ENCODE data around the gene OR10G7.

The OR10G7 gene, protein sequence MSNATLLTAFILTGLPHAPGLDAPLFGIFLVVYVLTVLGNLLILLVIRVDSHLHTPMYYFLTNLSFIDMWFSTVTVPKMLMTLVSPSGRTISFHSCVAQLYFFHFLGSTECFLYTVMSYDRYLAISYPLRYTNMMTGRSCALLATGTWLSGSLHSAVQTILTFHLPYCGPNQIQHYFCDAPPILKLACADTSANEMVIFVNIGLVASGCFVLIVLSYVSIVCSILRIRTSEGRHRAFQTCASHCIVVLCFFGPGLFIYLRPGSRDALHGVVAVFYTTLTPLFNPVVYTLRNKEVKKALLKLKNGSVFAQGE

DNA sequence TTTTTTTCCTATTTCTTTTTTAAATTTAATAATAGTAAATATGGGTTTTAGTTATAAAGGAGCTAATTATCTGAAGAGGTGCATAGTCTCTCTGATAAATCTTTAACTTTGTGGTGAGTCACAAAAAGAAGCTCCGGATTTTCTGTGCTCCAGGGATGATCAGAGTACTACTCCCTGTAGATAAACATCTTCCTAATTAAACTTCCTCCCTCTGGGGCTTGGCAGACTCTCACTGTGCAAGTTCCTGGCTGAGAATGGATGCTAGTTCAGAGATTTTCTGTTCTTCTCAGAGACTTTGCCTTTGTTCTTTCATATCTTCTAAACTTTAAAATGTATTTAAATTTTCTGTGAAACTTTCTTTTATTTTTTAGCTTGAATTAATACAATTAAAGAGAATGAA, at the start of gene OR10G7:
TSS of gene OR10G7 (minus strand) at position 72 of the 400 bp plus-strand sequence. CDS start 2,324 bp downstream, outside the sequence.
- TF ChIP-seq, protein P1, sequence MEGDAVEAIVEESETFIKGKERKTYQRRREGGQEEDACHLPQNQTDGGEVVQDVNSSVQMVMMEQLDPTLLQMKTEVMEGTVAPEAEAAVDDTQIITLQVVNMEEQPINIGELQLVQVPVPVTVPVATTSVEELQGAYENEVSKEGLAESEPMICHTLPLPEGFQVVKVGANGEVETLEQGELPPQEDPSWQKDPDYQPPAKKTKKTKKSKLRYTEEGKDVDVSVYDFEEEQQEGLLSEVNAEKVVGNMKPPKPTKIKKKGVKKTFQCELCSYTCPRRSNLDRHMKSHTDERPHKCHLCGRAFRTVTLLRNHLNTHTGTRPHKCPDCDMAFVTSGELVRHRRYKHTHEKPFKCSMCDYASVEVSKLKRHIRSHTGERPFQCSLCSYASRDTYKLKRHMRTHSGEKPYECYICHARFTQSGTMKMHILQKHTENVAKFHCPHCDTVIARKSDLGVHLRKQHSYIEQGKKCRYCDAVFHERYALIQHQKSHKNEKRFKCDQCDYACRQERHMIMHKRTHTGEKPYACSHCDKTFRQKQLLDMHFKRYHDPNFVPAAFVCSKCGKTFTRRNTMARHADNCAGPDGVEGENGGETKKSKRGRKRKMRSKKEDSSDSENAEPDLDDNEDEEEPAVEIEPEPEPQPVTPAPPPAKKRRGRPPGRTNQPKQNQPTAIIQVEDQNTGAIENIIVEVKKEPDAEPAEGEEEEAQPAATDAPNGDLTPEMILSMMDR (IDR thresholded peaks at IDR 0.05; ENCODE audit: low read depth, low read length, missing control alignments): no peak
- DNase-seq (ENCODE audit: low read depth): no peak
- no peak within 1 kb of the TSS for H3K4me3 ChIP-seq (ENCODE audit: low read depth, low read length)

DNA sequence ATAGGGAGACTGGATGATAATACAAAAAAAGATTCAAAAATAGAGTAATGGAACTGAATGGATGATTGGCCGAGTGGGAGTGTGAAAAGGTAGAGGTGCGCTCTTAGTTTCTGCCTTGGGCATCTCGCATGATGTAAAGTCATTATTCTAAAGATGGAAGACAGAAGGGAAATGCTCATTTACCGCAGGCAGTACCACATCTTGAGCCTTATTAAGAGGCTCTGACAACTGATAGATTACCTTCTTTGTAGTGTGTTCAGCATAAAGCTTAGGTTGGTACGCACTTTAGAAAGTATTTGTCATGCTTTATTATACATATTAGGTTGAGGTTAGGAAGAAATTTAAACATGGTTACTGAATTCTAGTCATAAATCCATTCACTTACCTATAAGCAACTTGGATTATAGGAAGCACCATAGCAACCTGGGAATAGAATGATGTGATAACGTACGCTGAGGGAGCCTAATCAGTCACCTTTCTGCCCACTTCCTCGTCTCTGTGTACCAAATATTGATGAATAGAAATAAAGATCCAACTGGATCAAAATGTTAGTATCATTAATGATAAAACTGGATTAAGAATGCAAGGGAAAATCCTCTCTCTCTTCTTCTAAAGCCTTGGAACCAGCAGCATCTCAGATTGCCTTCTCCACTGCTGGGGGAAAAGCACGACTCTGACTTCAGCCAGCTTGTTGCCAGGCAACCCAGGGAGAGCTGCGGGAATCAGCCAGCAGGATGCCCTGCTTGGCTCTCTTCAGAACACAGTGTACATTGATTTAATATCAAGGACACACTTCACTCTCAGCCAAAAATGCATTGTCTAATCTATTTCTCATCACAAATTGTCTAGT, 45.1 kb upstream of the OR10G7 start:
- TF ChIP-seq, protein P1 (IDR thresholded peaks at IDR 0.05; ENCODE audit: low read depth, low read length, missing control alignments): no peak
- H3K4me3 ChIP-seq (ENCODE audit: low read depth, low read length): no peak overlapping the region
- no peak for DNase-seq (ENCODE audit: low read depth)

DNA sequence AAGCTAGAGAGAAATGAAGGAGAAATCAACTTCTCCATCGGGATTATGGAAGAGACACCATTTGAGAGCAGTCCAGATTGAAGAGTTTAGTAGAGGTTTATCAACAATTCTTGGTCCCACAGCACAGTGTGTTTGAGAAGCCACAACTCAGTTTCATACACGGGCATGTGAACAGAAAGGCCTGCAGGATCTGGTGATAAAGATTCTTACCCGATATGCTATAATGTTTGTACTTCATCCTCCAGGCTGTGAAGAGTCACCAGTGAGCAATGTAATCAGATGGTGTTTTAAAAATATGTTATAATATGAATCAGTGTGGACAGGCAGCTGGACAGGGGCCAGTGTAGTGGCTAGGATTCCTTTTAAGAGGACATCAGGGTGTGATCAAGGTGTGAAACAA, 44.5 kb upstream of the OR10G7 start:
- DNase-seq (ENCODE audit: low read depth): no peak
- H3K4me3 ChIP-seq (ENCODE audit: low read depth, low read length): no peak overlapping the region
- TF ChIP-seq, protein P1 (IDR thresholded peaks at IDR 0.05; ENCODE audit: low read depth, low read length, missing control alignments): no peak

DNA sequence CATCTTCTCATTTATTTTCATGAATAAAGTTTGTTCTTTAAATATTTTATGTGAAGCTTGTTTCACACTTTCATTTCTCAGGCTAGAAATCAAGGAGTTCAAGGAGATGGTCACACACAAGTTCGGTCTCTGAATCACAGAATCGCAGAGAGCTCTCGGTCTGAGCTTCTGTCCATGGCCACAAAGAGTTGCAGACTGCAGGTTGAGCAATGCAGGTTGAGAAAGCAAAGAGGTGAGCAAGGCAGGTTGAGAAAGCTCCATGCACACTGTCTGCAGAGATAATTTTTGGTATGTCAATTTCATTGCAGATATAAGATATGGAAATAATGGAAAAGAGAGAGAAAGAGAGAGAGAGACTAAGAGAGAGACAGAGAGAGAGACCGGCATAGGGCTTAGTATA, 41.2 kb upstream of the OR10G7 start:
- no peak overlapping the region for H3K4me3 ChIP-seq (ENCODE audit: low read depth, low read length)
- TF ChIP-seq, protein P1 (IDR thresholded peaks at IDR 0.05; ENCODE audit: low read depth, low read length, missing control alignments): no peak
- no peak for DNase-seq (ENCODE audit: low read depth)

DNA sequence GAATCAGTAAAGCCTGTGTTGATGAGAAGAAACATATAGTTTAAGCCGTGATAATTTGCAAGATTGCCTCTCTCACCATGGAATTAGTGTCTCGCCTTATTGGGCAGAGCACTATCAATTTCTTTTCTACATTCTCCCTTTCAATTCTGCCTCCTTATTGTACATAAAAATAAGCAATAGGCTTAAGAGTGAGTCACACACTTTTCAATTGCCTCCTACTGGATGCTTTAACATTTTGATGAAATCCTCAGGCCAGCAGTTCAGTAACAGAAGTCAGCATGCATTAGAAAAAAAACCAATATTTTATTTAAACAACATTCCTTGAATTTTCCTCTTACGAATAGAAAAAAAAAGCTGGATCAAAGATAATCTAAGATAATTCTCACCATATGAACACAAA, 40.4 kb upstream of the OR10G7 start:
- H3K4me3 ChIP-seq (ENCODE audit: low read depth, low read length): no peak overlapping the region
- TF ChIP-seq, protein P1 (IDR thresholded peaks at IDR 0.05; ENCODE audit: low read depth, low read length, missing control alignments): no peak
- no peak for DNase-seq (ENCODE audit: low read depth)

DNA sequence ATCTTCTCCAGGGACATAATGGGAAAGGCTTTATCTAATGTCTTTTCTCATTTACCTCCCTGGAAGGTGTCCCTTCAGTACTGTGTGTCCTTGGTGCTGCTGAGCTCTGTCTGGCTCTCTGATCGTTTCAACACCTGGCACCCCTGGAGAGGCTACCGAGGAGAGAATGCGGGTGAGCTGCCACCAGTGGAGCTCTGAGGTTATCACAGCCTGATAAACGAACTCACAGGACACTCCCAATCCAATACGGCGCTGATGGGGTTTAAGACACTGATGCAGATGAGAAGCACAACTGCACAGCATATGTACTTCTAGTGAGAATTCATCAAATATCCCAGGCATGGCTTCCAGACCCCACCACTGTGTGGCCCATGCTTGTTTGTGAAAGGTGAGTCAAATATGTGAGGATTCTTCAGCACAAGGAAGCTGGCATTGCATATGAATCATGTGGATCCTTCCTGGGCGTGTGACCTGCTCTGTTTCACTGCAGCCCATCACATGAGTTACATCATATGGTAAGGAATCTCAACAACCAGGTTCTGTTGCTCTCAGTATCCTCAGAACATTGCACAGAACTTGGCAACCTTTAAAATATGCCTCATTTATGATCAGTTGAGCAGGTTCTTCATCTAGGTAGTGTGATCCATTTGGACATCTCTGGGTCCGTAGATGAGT, 39.3 kb upstream of the OR10G7 start:
- DNase-seq (ENCODE audit: low read depth): no peak
- no peak overlapping the region for H3K4me3 ChIP-seq (ENCODE audit: low read depth, low read length)
- TF ChIP-seq, protein P1 (IDR thresholded peaks at IDR 0.05; ENCODE audit: low read depth, low read length, missing control alignments): no peak
